ENCODE results near the gene GTPBP6. TPM values are rescaled to one million over a fixed set of nuclear protein-coding genes. Genes with fewer than 3 reads are reported as not detected.
"Not testable (repeated sequence)": the region's sequence is repeated elsewhere in the genome, so short reads cannot be mapped to it uniquely, and the experiment has no call there.

The GTPBP6 gene
- total RNA-seq, 1 donor from 2014 or later, result 53.5 TPM

GRCh38 chrX:283115-283845 lies 35.3 kb downstream of the GTPBP6 start:
- Mint-ChIP-seq H3K9me3 (no peaks in the 10 kb centered on the region), H3K4me3 (peak overlapping the region; percentile 92), H3K27ac (peak overlapping the region; percentile 80), H3K27me3 (no peaks in the 10 kb centered on the region), H3K4me1 (ENCODE audit: unreplicated experiment) (peaks cover 14% of the 10 kb centered on the region), H3K36me3 (peaks cover 17% of the 10 kb centered on the region)
- peak; percentile 90 for DNase-seq (ENCODE audit: extremely low spot score, unreplicated experiment)
- TF ChIP-seq CTCF (conservative IDR thresholded peaks at IDR 0.05), result no peak

- peaks cover 14% of the 10 kb centered on the region for H3K4me1 Mint-ChIP-seq (ENCODE audit: unreplicated experiment)
- DNase-seq (ENCODE audit: extremely low spot score, unreplicated experiment); H3K27me3 Mint-ChIP-seq; H3K9me3 Mint-ChIP-seq: not testable (repeated sequence)
- peak overlapping the region; percentile 89 for H3K4me3 Mint-ChIP-seq
- H3K27ac Mint-ChIP-seq, result peak overlapping the region; percentile 46
- H3K36me3 Mint-ChIP-seq, result peaks cover 17% of the 10 kb centered on the region
These were observed 36.5 kb downstream of the GTPBP6 start for GRCh38 chrX:282000-282681.

GRCh38 chrX:281166-281999 lies 37.2 kb downstream of the GTPBP6 start, which contains the start of gene PLCXD1:
TSS of gene PLCXD1 (plus strand) at chrX:281381. CDS start at chrX:284188, 2,807 bp downstream.
- no peak for DNase-seq (ENCODE audit: extremely low spot score, unreplicated experiment)
- H3K36me3 Mint-ChIP-seq, result peaks cover 13% of the 10 kb centered on the region
- no peak for TF ChIP-seq CTCF (conservative IDR thresholded peaks at IDR 0.05)

GRCh38 chrX:280722-281121 lies 37.9 kb downstream of the GTPBP6 start:
- Mint-ChIP-seq H3K4me1 (ENCODE audit: unreplicated experiment) (peaks cover 14% of the 10 kb centered on the region), H3K36me3 (peaks cover 11% of the 10 kb centered on the region)
- not testable (repeated sequence) for H3K4me3 Mint-ChIP-seq; DNase-seq (ENCODE audit: extremely low spot score, unreplicated experiment); H3K9me3 Mint-ChIP-seq; H3K27me3 Mint-ChIP-seq; H3K27ac Mint-ChIP-seq

More at GRCh38 chrX:281166-281999, 37.2 kb downstream of the GTPBP6 start, which contains the start of gene PLCXD1:
- no peaks in the 10 kb centered on the region for H3K9me3 Mint-ChIP-seq
- peak within 1 kb of the TSS; percentile 89 for H3K27ac Mint-ChIP-seq
- no peaks in the 10 kb centered on the region for H3K27me3 Mint-ChIP-seq
- peaks cover 14% of the 10 kb centered on the region for H3K4me1 Mint-ChIP-seq (ENCODE audit: unreplicated experiment)
- peak within 1 kb of the TSS; percentile 89 for H3K4me3 Mint-ChIP-seq

- Mint-ChIP-seq H3K27ac (peak overlapping the region; percentile 85), H3K4me1 (ENCODE audit: unreplicated experiment) (peaks cover 14% of the 10 kb centered on the region), H3K4me3 (peak overlapping the region; percentile 76)
- DNase-seq (ENCODE audit: extremely low spot score, unreplicated experiment); H3K9me3 Mint-ChIP-seq; H3K36me3 Mint-ChIP-seq; H3K27me3 Mint-ChIP-seq: not testable (repeated sequence)
These were observed 38.6 kb downstream of the GTPBP6 start for GRCh38 chrX:279757-280604.

GRCh38 chrX:276581-277201 lies 41.9 kb downstream of the GTPBP6 start:
- Mint-ChIP-seq H3K36me3 (no peaks in the 10 kb centered on the region), H3K27me3 (no peaks in the 10 kb centered on the region), H3K27ac (peak overlapping the region; percentile 67), H3K9me3 (no peaks in the 10 kb centered on the region), H3K4me1 (ENCODE audit: unreplicated experiment) (peaks cover 14% of the 10 kb centered on the region), H3K4me3 (peak overlapping the region; percentile 83)
- TF ChIP-seq CTCF (conservative IDR thresholded peaks at IDR 0.05), result no peak
- DNase-seq (ENCODE audit: extremely low spot score, unreplicated experiment), result no peak

Data from type B pancreatic cell (in vitro differentiated cells).